PC-9 (cell line): ENCODE results near the gene KLF7. TPM values are rescaled to one million over a fixed set of nuclear protein-coding genes. Genes with fewer than 3 reads are reported as not detected.

Experiments used
- BruUV-seq: library from RNA; stranded (reverse); fragments of 400-500 nt; replicated peaks from 2 replicates; lab custom pipeline; 2021; lab: Mats Ljungman, UMichigan
- CTCF ChIA-PET: fragments of 300-600 bp; sonication (Branson Sonifier 250); formaldehyde crosslinking; loops from one replicate; lab custom pipeline; 2022; ENCODE audit warnings: antibody characterized with exemption; lab: Charles Lee
- POLR2A ChIA-PET: fragments of 300-600 bp; sonication (Branson Sonifier 250); formaldehyde crosslinking; loops from one replicate; lab custom pipeline; 2022; ENCODE audit warnings: antibody characterized with exemption; ENCODE audit not compliant: unreplicated experiment; lab: Charles Lee
- DNase-seq, 2 experiments: peaks; one replicate each; pipeline versions ENCODE4 v3.0.0 to v3.0.0-alpha.2; 2015 to 2022; ENCODE audit warnings: mixed read lengths in 1 of 2
- H2AFZ ChIP-seq: fragments of 200-600 bp; sonication (generic); 2 replicates; pipeline ENCODE4 v1.8.1; 2017; ENCODE audit warnings: antibody characterized with exemption
- H3F3A ChIP-seq: fragments of 200-600 bp; sonication (generic); 2 replicates; pipeline ENCODE4 v1.8.1; 2017; ENCODE audit warnings: antibody characterized with exemption, mild to moderate bottlenecking, low read depth; ENCODE audit not compliant: insufficient read depth
- H3K27ac ChIP-seq: fragments of 200-600 bp; sonication (generic); 2 replicates; pipeline ENCODE4 v1.6.1; 2016; ENCODE audit warnings: mixed run types
- H3K27me3 ChIP-seq: fragments of 200-600 bp; sonication (generic); 2 replicates; pipeline ENCODE4 v1.6.1; 2016; ENCODE audit warnings: low read depth, mixed run types; ENCODE audit not compliant: insufficient read depth
- H3K36me3 ChIP-seq: fragments of 200-600 bp; sonication (generic); 2 replicates; pipeline ENCODE4 v1.6.1; 2016; ENCODE audit warnings: low read depth, mixed run types
- H3K4me1 ChIP-seq: fragments of 200-600 bp; sonication (generic); replicated peaks from 2 replicates; pipeline ENCODE4 v1.6.1; 2016; ENCODE audit warnings: mixed run types; ENCODE audit not compliant: insufficient read depth
- H3K4me2 ChIP-seq: fragments of 200-600 bp; sonication (generic); 2 replicates; pipeline ENCODE4 v1.6.1; 2017; ENCODE audit warnings: mixed run types
- H3K4me3 ChIP-seq: fragments of 200-600 bp; sonication (generic); 2 replicates; pipeline ENCODE4 v1.6.1; 2016; ENCODE audit warnings: mixed run types
- H3K79me2 ChIP-seq: fragments of 200-600 bp; sonication (generic); 2 replicates; pipeline ENCODE4 v1.6.1; 2017; ENCODE audit warnings: low read depth, mixed run types
- H3K9me2 ChIP-seq: fragments of 200-600 bp; sonication (generic); 2 replicates; pipeline ENCODE4 v1.8.1; 2017; ENCODE audit warnings: mild to moderate bottlenecking; ENCODE audit not compliant: insufficient read depth
- H3K9me3 ChIP-seq: fragments of 200-600 bp; sonication (generic); 2 replicates; pipeline ENCODE4 v1.8.1; 2016; ENCODE audit warnings: low read depth; ENCODE audit not compliant: insufficient read depth
- H4K20me1 ChIP-seq: fragments of 200-600 bp; sonication (generic); 2 replicates; pipeline ENCODE4 v1.8.1; 2017; ENCODE audit not compliant: insufficient read depth
- EZH2 ChIP-seq: fragments of 200-600 bp; sonication (generic); IDR thresholded peaks from 2 replicates; pipeline ENCODE4 v1.8.0; 2017; ENCODE audit warnings: antibody characterized with exemption, low read depth
- intact Hi-C: fragments of 100-400 bp; cut with micrococcal nuclease; formaldehyde crosslinking; loops from one replicate; pipeline ENCODE4 v1.10.0; 2022; ENCODE audit not compliant: unreplicated experiment
- total RNA-seq: library from RNA; stranded (reverse); gene quantifications from 2 replicates; pipeline ENCODE4 v1.2.3, GENCODE V29; 2021
- TF ChIP-seq, protein P1 (sequence below): fragments of 200-600 bp; sonication (generic); conservative IDR thresholded peaks from 2 replicates; pipeline ENCODE4 v1.6.1; 2017; ENCODE audit warnings: mixed run types, antibody characterized with exemption, mild to moderate bottlenecking, moderate library complexity

KLF7 gene
- total RNA-seq, 1 experiment from 2014 or later, result 20.0 TPM

- TF ChIP-seq, protein P1, sequence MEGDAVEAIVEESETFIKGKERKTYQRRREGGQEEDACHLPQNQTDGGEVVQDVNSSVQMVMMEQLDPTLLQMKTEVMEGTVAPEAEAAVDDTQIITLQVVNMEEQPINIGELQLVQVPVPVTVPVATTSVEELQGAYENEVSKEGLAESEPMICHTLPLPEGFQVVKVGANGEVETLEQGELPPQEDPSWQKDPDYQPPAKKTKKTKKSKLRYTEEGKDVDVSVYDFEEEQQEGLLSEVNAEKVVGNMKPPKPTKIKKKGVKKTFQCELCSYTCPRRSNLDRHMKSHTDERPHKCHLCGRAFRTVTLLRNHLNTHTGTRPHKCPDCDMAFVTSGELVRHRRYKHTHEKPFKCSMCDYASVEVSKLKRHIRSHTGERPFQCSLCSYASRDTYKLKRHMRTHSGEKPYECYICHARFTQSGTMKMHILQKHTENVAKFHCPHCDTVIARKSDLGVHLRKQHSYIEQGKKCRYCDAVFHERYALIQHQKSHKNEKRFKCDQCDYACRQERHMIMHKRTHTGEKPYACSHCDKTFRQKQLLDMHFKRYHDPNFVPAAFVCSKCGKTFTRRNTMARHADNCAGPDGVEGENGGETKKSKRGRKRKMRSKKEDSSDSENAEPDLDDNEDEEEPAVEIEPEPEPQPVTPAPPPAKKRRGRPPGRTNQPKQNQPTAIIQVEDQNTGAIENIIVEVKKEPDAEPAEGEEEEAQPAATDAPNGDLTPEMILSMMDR, result no peak
- no peak for TF ChIP-seq EZH2
- Histone ChIP-seq H3K36me3 (no peaks in the 10 kb centered on the region), H2AFZ (no peak overlapping the region), H4K20me1 (no peaks in the 10 kb centered on the region), H3F3A (no peaks in the 10 kb centered on the region), H3K4me3 (no peak overlapping the region), H3K9me2 (no peaks in the 10 kb centered on the region), H3K27me3 (no peaks in the 10 kb centered on the region), H3K27ac (no peak overlapping the region), H3K9me3 (no peaks in the 10 kb centered on the region; the same call in none of the 2 replicates), H3K4me2 (no peak overlapping the region), H3K4me1 (no peaks in the 10 kb centered on the region), H3K79me2 (no peaks in the 10 kb centered on the region)
- no TSS peak for BruUV-seq
- intact Hi-C loops, result no loop called here
- no peak for DNase-seq
- ChIA-PET POLR2A (no interaction called here), CTCF (no interaction called here)
These were observed 48.7 kb upstream of the KLF7 start for GRCh38 chr2:207214446-207214845.

GRCh38 chr2:207206011-207206410 is 40.3 kb upstream of the KLF7 start:
- no TSS peak for BruUV-seq
- no peak for DNase-seq
- ChIA-PET CTCF (no interaction called here), POLR2A (no interaction called here)
- TF ChIP-seq EZH2, result no peak
- TF ChIP-seq, protein P1, result no peak
- H4K20me1 ChIP-seq, result no peaks in the 10 kb centered on the region
- H3K36me3 ChIP-seq, result no peaks in the 10 kb centered on the region
- H3K4me3 ChIP-seq, result no peak overlapping the region
- H3K9me2 ChIP-seq, result no peaks in the 10 kb centered on the region
- no peaks in the 10 kb centered on the region for H3K27me3 ChIP-seq
- intact Hi-C loops, result no loop called here
- H3K4me2 ChIP-seq, result no peak overlapping the region
- H3K27ac ChIP-seq, result no peak overlapping the region
- H3K4me1 ChIP-seq, result no peaks in the 10 kb centered on the region
- no peaks in the 10 kb centered on the region; the same call in 1 of the 2 replicates for H3K9me3 ChIP-seq
- H3F3A ChIP-seq, result no peaks in the 10 kb centered on the region
- H2AFZ ChIP-seq, result no peak overlapping the region
- H3K79me2 ChIP-seq, result no peaks in the 10 kb centered on the region

DNA sequence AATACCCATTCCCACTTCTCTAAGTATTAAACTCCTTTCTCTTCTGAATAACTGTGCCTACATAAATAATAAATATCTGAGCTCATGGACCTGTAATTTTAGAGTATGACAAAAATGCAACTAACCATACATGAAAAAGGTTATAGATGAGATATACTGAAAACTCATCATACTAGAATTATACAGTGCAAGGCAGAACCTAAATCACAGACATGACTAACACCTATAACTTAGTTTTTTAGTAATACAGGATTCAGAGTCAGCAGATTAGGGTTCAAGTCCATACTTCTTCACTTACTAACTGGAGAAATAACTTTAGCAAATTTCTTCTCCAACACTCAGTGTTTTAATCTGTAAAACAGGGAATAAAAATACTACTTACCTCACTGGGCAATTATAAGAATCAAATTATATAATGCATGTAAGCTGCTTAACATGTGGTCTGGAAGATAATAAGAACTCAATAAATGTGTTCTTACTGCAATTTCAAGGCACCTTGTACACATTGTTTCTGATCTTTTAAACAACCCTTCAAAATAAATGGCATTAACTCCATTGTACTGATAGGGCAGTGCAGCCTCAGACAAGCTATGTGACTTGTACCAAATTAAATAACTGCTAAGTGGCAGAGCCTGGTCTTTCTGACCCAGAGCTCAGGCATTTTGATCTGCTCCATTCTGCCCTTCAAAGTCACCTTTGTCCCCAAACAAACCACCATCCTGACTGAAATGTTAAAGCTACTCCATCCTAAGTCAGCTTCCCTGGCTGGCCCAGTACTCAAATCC is 39.6 kb upstream of the KLF7 start:
- no peak for TF ChIP-seq EZH2
- TF ChIP-seq, protein P1, result no peak
- CTCF ChIA-PET, result no interaction called here

More for the DNA sequence above, 39.6 kb upstream of the KLF7 start:
- intact Hi-C loops, result no loop called here
- H3K27me3 ChIP-seq, result no peaks in the 10 kb centered on the region
- no peak overlapping the region for H3K27ac ChIP-seq
- H4K20me1 ChIP-seq, result no peaks in the 10 kb centered on the region
- POLR2A ChIA-PET, result no interaction called here
- no peak overlapping the region for H2AFZ ChIP-seq
- no peaks in the 10 kb centered on the region for H3K9me2 ChIP-seq
- BruUV-seq, result no TSS peak
- H3F3A ChIP-seq, result no peaks in the 10 kb centered on the region
- H3K4me3 ChIP-seq, result no peak overlapping the region
- no peaks in the 10 kb centered on the region; the same call in 1 of the 2 replicates for H3K9me3 ChIP-seq
- no peaks in the 10 kb centered on the region for H3K36me3 ChIP-seq
- no peaks in the 10 kb centered on the region for H3K4me1 ChIP-seq
- no peak for DNase-seq
- H3K79me2 ChIP-seq, result no peaks in the 10 kb centered on the region
- no peak overlapping the region for H3K4me2 ChIP-seq
